OCI-LY7 (cell line): ENCODE results near the gene NEMP1. TPM values are rescaled to one million over a fixed set of nuclear protein-coding genes. Genes with fewer than 3 reads are reported as not detected.

Experiments used
- BruUV-seq: library from RNA; stranded (reverse); fragments of 400-500 nt; replicated peaks from 2 replicates; lab custom pipeline; 2021; lab: Mats Ljungman, UMichigan
- CTCF ChIA-PET: fragments of 300-600 bp; sonication (Branson Sonifier 250); formaldehyde crosslinking; loops from one replicate; lab custom pipeline; 2022; ENCODE audit warnings: antibody characterized with exemption; ENCODE audit not compliant: unreplicated experiment; lab: Charles Lee
- POLR2A ChIA-PET: fragments of 300-600 bp; sonication (Branson Sonifier 250); formaldehyde crosslinking; loops from one replicate; lab custom pipeline; 2022; ENCODE audit warnings: antibody characterized with exemption; lab: Charles Lee
- DNase-seq: peaks from one replicate; pipeline ENCODE4 v3.0.0-alpha.2; 2015; ENCODE audit warnings: low spot score
- H2AFZ ChIP-seq: fragments of 200-600 bp; sonication (generic), shearing (Covaris generic); 2 replicates; pipeline ENCODE4 v1.6.1; 2014; ENCODE audit warnings: mild to moderate bottlenecking, antibody characterized with exemption, low read length, moderate library complexity
- H3K27ac ChIP-seq: fragments of 200-600 bp; sonication (generic); 2 replicates; pipeline ENCODE4 v1.5.1; 2014; ENCODE audit warnings: mixed run types, low read depth, mild to moderate bottlenecking, moderate library complexity, low read length, inconsistent platforms; ENCODE audit not compliant: poor library complexity, severe bottlenecking
- H3K36me3 ChIP-seq: fragments of 200-600 bp; sonication (generic); 2 replicates; pipeline ENCODE4 v1.6.1; 2014; ENCODE audit warnings: mild to moderate bottlenecking, antibody characterized with exemption, low read length, moderate library complexity, mixed read lengths; ENCODE audit not compliant: insufficient read depth
- H3K4me1 ChIP-seq: fragments of 200-600 bp; sonication (generic); 2 replicates; pipeline ENCODE4 v1.5.1; 2014; ENCODE audit warnings: mild to moderate bottlenecking, low read length; ENCODE audit not compliant: insufficient read depth, poor library complexity, severe bottlenecking
- H3K4me2 ChIP-seq: fragments of 200-600 bp; sonication (generic); 2 replicates; pipeline ENCODE4 v1.6.1; 2014; ENCODE audit warnings: mild to moderate bottlenecking, low read length
- H3K4me3 ChIP-seq: fragments of 200-600 bp; sonication (generic); 2 replicates; pipeline ENCODE4 v1.5.1; 2014; ENCODE audit warnings: mild to moderate bottlenecking, low read depth, low read length; ENCODE audit not compliant: poor library complexity, severe bottlenecking
- H3K79me2 ChIP-seq: fragments of 200-600 bp; sonication (generic); 2 replicates; pipeline ENCODE4 v1.6.1; 2016; ENCODE audit warnings: low read depth, mild to moderate bottlenecking, low read length, moderate library complexity, mixed read lengths; ENCODE audit not compliant: insufficient read depth
- H3K9me2 ChIP-seq: fragments of 200-600 bp; sonication (generic); 2 replicates; pipeline ENCODE4 v1.6.1; 2016; ENCODE audit warnings: mild to moderate bottlenecking, low read length, mixed read lengths; ENCODE audit not compliant: insufficient read depth
- H3K9me3 ChIP-seq: fragments of 200-600 bp; sonication (generic); 2 replicates; pipeline ENCODE4 v1.6.1; 2014; ENCODE audit warnings: mild to moderate bottlenecking, mixed run types, low read length, mixed read lengths
- H4K20me1 ChIP-seq: fragments of 200-600 bp; sonication (generic); 2 replicates; pipeline ENCODE4 v1.6.1; 2014; ENCODE audit warnings: mild to moderate bottlenecking, antibody characterized with exemption, low read length, moderate library complexity, mixed read lengths; ENCODE audit not compliant: insufficient read depth
- EZH2phosphoT487 ChIP-seq: fragments of 200-600 bp; sonication (generic); IDR thresholded peaks from 2 replicates; pipeline ENCODE4 v1.6.1; 2018; ENCODE audit warnings: low read depth, borderline replicate concordance, mild to moderate bottlenecking, mixed run types, antibody characterized with exemption, low read length, moderate library complexity, mixed read lengths
- intact Hi-C: fragments of 100-400 bp; cut with micrococcal nuclease; formaldehyde crosslinking; loops from one replicate; pipeline ENCODE4 v1.10.0; 2022; ENCODE audit not compliant: unreplicated experiment
- total RNA-seq, 2 experiments: library from RNA; depleted of rRNA in 1 of 2; stranded (reverse); fragments of >200 nt in 1 of 2; shearing (Covaris generic) in 1 of 2; gene quantifications; 2 replicates each; pipeline ENCODE4 v1.2.3, GENCODE V29; 2014 to 2022
- TF ChIP-seq, protein P1 (sequence below): fragments of 200-600 bp; sonication (generic); conservative IDR thresholded peaks from 2 replicates; pipeline ENCODE4 v1.5.1; 2014; ENCODE audit warnings: mild to moderate bottlenecking, antibody characterized with exemption, low read length, moderate library complexity, mixed read lengths

NEMP1 gene
- total RNA-seq, 2 experiments from 2014 or later, result 45.7 to 86.3 TPM

DNA sequence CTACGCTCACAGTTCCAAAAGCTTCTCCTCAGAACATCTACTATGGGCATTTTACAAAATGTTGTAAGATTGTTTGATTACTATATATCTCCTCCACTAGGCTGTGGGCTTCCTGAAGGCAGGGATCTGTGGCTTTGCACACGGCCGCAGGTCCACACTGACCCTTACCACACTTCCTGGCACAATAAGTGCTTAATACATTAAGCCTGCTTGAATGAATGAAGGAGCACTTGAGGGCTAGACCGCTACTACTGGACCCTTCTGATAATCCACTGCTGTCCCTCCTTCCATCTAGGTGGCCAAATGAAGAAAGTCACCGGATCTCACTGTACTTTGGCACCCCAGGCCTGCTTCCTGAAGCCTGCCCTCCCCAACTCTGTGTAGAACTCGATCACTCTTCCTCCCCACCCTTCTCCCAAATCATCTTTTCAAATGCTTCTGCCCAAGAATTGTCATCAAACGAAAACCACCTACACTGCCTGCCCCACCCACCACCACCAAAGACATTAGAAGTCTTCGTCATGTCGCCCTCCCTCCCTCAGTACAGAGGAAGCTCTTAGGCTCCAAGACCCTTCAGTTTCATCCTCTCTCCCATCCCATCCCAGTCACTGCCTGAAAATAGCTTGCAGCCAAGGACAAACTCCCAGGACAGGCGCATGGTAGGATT, 71.6 kb downstream of the NEMP1 start:
- Histone ChIP-seq H3K79me2 (peaks cover 14% of the 10 kb centered on the region; the same call in 1 of the 2 replicates), H3K4me2 (peak overlapping the region; percentile 42), H2AFZ (peak overlapping the region; percentile 88), H3K4me1 (peaks cover 15% of the 10 kb centered on the region), H4K20me1 (0 out of 2 replicates have a peak, but pooled peaks cover 5% of the 10 kb centered on the region), H3K4me3 (peak overlapping the region; percentile 48), H3K27ac (no peak overlapping the region), H3K9me3 (no peaks in the 10 kb centered on the region), H3K9me2 (no peaks in the 10 kb centered on the region), H3K36me3 (peaks cover 27% of the 10 kb centered on the region)
- TF ChIP-seq, protein P1, sequence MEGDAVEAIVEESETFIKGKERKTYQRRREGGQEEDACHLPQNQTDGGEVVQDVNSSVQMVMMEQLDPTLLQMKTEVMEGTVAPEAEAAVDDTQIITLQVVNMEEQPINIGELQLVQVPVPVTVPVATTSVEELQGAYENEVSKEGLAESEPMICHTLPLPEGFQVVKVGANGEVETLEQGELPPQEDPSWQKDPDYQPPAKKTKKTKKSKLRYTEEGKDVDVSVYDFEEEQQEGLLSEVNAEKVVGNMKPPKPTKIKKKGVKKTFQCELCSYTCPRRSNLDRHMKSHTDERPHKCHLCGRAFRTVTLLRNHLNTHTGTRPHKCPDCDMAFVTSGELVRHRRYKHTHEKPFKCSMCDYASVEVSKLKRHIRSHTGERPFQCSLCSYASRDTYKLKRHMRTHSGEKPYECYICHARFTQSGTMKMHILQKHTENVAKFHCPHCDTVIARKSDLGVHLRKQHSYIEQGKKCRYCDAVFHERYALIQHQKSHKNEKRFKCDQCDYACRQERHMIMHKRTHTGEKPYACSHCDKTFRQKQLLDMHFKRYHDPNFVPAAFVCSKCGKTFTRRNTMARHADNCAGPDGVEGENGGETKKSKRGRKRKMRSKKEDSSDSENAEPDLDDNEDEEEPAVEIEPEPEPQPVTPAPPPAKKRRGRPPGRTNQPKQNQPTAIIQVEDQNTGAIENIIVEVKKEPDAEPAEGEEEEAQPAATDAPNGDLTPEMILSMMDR, result no peak
- no peak for TF ChIP-seq EZH2phosphoT487
- POLR2A ChIA-PET, result no interaction called here
- CTCF ChIA-PET, result interaction anchor here (3.0 kb wide), 1 partner anchor 105 kb away, joined by 12 read pairs; the partner anchor contains the start of gene STAT6
- DNase-seq, result no peak
- intact Hi-C loops, result loop anchor here (5.0 kb wide), 1 partner anchor 175 kb away; no protein-coding TSS in a partner anchor
- BruUV-seq, result no TSS peak

DNA sequence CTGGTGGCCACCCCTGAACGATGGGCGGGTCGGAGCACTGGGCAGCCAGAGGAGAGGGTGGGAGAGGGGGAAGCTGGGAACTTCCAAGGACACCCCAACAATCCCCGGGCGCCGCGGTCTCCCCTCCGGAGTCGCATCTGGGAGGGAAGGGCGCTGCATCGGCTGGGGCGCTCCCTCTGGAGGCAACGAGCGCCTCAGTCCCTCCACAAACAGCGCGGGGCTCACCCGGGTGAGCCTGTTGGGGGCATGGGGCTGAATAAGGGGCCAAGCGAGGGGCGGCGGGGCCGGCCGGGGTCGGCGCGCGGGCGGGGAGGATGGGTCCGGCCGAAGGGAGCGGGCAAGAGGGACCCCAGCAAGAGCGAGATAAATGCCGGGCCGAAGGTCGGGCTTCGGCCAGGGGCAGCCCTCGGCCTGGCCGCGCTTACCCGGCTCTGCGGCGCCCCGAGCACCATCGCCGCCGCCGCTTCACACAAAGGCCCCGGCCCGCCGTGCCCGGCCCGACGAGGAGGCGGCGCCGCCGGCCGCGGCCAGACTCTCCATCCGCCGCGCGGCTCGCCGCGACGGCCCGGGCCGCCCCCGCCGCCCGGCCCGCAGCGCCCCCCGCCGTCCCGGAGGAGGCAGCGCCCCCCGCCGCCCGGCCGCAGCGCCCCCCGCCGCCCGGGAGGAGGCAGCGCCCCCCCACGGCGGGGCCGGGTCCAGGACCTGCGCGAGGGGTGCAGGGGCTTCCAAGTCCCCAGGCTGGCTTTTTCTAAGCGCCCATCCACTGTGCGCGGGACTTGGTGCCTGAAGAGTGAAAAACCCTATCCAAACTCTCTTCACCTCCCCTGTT, 72.4 kb downstream of the NEMP1 start, which contains the start of gene ZBTB39:
ZBTB39 (minus strand) TSS at position 567 of the 829 bp plus-strand sequence. CDS start 1,629 bp downstream, outside the sequence.
- TF ChIP-seq, protein P1, result peak; percentile 76
- no peak for TF ChIP-seq EZH2phosphoT487
- ChIA-PET CTCF (interaction anchor here (1.0 to 3.0 kb wide), 2 partner anchors 10 to 105 kb away, joined by 9 to 12 read pairs; partner anchors contain the start of genes STAT6 and TAC3), POLR2A (interaction anchor here (0.5 to 1.4 kb wide), 3 partner anchors 12 to 130 kb away, joined by 3 to 4 read pairs (median 3); partner anchors contain the start of gene STAT6)
- Histone ChIP-seq H2AFZ (peak within 1 kb of the TSS; percentile 88), H3K4me2 (peak within 1 kb of the TSS; percentile 85), H3K4me1 (peaks cover 15% of the 10 kb centered on the region), H3K36me3 (peaks cover 35% of the 10 kb centered on the region), H4K20me1 (0 out of 2 replicates have a peak, but pooled peaks cover 5% of the 10 kb centered on the region), H3K9me2 (no peaks in the 10 kb centered on the region), H3K9me3 (no peaks in the 10 kb centered on the region), H3K79me2 (peaks cover 16% of the 10 kb centered on the region; the same call in 1 of the 2 replicates), H3K4me3 (peak within 1 kb of the TSS; percentile 92), H3K27ac (peak within 1 kb of the TSS; percentile 44)
- peak; percentile 84 for DNase-seq
- no TSS peak for BruUV-seq
- intact Hi-C loops, result loop anchor here (5.0 kb wide), 1 partner anchor 176 kb away; no protein-coding TSS in a partner anchor

Other genes with a start within 250 kb of the NEMP1 start
- not detected in 2 replicates for gene SDR9C7, start 144.4 kb downstream of the NEMP1 start, total RNA-seq (2014; rRNA removed; shearing (Covaris generic))
- not detected in 2 replicates for gene SDR9C7, start 144.4 kb downstream of the NEMP1 start, total RNA-seq (2022)
- gene RDH16, start 121.2 kb downstream of the NEMP1 start, total RNA-seq (2014; rRNA removed; shearing (Covaris generic)), result 0.06 and 0.15 TPM in 2 replicates
- gene RDH16, start 121.2 kb downstream of the NEMP1 start, total RNA-seq (2022), result 0.13 and 0.41 TPM in 2 replicates
- 10.9 TPM in 2 replicates for gene ZBTB39, start 72.2 kb downstream of the NEMP1 start, total RNA-seq (2014; rRNA removed; shearing (Covaris generic))
- gene ZBTB39, start 72.2 kb downstream of the NEMP1 start, total RNA-seq (2022), result 10.0 and 10.7 TPM in 2 replicates
- gene TAC3, start 62.3 kb downstream of the NEMP1 start, total RNA-seq (2014; rRNA removed; shearing (Covaris generic)), result not detected in 2 replicates
- not detected in 2 replicates for gene TAC3, start 62.3 kb downstream of the NEMP1 start, total RNA-seq (2022)
- gene MYO1A, start 28.7 kb downstream of the NEMP1 start, total RNA-seq (2014; rRNA removed; shearing (Covaris generic)), result 0.05 and 0.47 TPM in 2 replicates
- 0.19 and 0.79 TPM in 2 replicates for gene MYO1A, start 28.7 kb downstream of the NEMP1 start, total RNA-seq (2022)
- 8.5 and 9.6 TPM in 2 replicates for gene NAB2, start 10.3 kb upstream of the NEMP1 start, total RNA-seq (2014; rRNA removed; shearing (Covaris generic))
- 4.7 and 6.8 TPM in 2 replicates for gene NAB2, start 10.3 kb upstream of the NEMP1 start, total RNA-seq (2022)
- 72.3 and 73.6 TPM in 2 replicates for gene STAT6, start 32.6 kb upstream of the NEMP1 start, total RNA-seq (2014; rRNA removed; shearing (Covaris generic))
- 118 and 128 TPM in 2 replicates for gene STAT6, start 32.6 kb upstream of the NEMP1 start, total RNA-seq (2022)
- 1.1 and 2.2 TPM in 2 replicates for gene LRP1, start 49.7 kb upstream of the NEMP1 start, total RNA-seq (2014; rRNA removed; shearing (Covaris generic))
- gene LRP1, start 49.7 kb upstream of the NEMP1 start, total RNA-seq (2022), result 2.3 and 4.4 TPM in 2 replicates
- gene LRP1-AS, start 68.8 kb upstream of the NEMP1 start, total RNA-seq (2014; rRNA removed; shearing (Covaris generic)), result not detected in 2 replicates
- not detected in 2 replicates for gene LRP1-AS, start 68.8 kb upstream of the NEMP1 start, total RNA-seq (2022)
- gene NXPH4, start 138.0 kb upstream of the NEMP1 start, total RNA-seq (2014; rRNA removed; shearing (Covaris generic)), result 4.7 and 5.3 TPM in 2 replicates
- gene NXPH4, start 138.0 kb upstream of the NEMP1 start, total RNA-seq (2022), result 9.8 and 10.5 TPM in 2 replicates
- gene SHMT2, start 150.9 kb upstream of the NEMP1 start, total RNA-seq (2014; rRNA removed; shearing (Covaris generic)), result 394 and 400 TPM in 2 replicates
- gene SHMT2, start 150.9 kb upstream of the NEMP1 start, total RNA-seq (2022), result 415 and 438 TPM in 2 replicates
- 1.4 and 2.5 TPM in 2 replicates for gene STAC3, start 172.4 kb upstream of the NEMP1 start, total RNA-seq (2014; rRNA removed; shearing (Covaris generic))
- gene STAC3, start 172.4 kb upstream of the NEMP1 start, total RNA-seq (2022), result 6.8 and 7.7 TPM in 2 replicates